Breast epithelium (tissue), 4 donors: Measurements from ENCODE around the gene SLC15A1. TPM values are rescaled to one million over a fixed set of nuclear protein-coding genes. Genes with fewer than 3 reads are reported as not detected.

ENCODE experiments used
- DNase-seq, 2 donors: peaks; one replicate each; pipeline ENCODE4 v3.0.0-alpha.2; 2019; ENCODE audit warnings: low spot score in 2 of 2
- H3K27ac ChIP-seq, 2 donors: fragments of 200-600 bp; sonication (generic) in 1 of 2; one replicate each; pipeline ENCODE4 v1.5.1; 2016 to 2019; ENCODE audit warnings: mild to moderate bottlenecking in 1 of 2
- H3K27me3 ChIP-seq, 2 donors: fragments of 200-600 bp; sonication (generic) in 1 of 2; one replicate each; pipeline versions ENCODE4 v1.5.1 to v1.6.0; 2017 to 2019; ENCODE audit warnings: control low read depth in 1 of 2, mild to moderate bottlenecking in 1 of 2
- H3K36me3 ChIP-seq: fragments of 200-600 bp; one replicate; pipeline ENCODE4 v1.5.1; 2019
- H3K4me1 ChIP-seq, 2 donors: fragments of 200-600 bp; sonication (generic); one replicate each; pipeline ENCODE4 v1.5.1; 2016 to 2019; ENCODE audit warnings: control low read depth in 1 of 2
- H3K4me3 ChIP-seq, 3 donors: fragments of 200-600 bp; sonication (generic); 1 replicate in 2 of 3; 2 replicates in 1 of 3; pipeline ENCODE4 v1.5.1; 2016 to 2019; ENCODE audit warnings: mild to moderate bottlenecking in 3 of 3, moderate library complexity in 2 of 3
- H3K9me3 ChIP-seq, 2 donors: fragments of 200-600 bp; sonication (generic) in 1 of 2; one replicate each; pipeline ENCODE4 v1.5.1; 2016 to 2019; ENCODE audit warnings: control low read depth in 1 of 2
- POLR2A ChIP-seq: fragments of 450-650 bp; IDR thresholded peaks from one replicate; pipeline ENCODE4 v1.6.1; 2016; ENCODE audit warnings: antibody characterized with exemption, mild to moderate bottlenecking, moderate library complexity
- POLR2AphosphoS5 ChIP-seq, 3 donors: sonication (generic); formaldehyde crosslinking; IDR thresholded peaks; one replicate each; pipeline ENCODE4 v1.6.1; 2017; ENCODE audit warnings: antibody characterized with exemption in 3 of 3
- intact Hi-C: fragments of 100-400 bp; cut with DNase I; formaldehyde crosslinking; loops from one replicate; pipeline ENCODE4 v1.15.1; 2023; ENCODE audit warnings: low total_unique reads
- total RNA-seq, 3 donors: library from RNA; depleted of rRNA; stranded (reverse); fragments of >200 nt; gene quantifications; one replicate each; pipeline ENCODE4 v1.1.0, GENCODE V29; 2016
- TF ChIP-seq, protein P1 (sequence below), 3 donors: fragments of 450-650 bp; IDR thresholded peaks; one replicate each; pipeline ENCODE4 v1.5.1; 2016 to 2017; ENCODE audit warnings: antibody characterized with exemption in 3 of 3, mild to moderate bottlenecking in 3 of 3, moderate library complexity in 3 of 3

The SLC15A1 gene
- total RNA-seq, 3 donors from 2014 or later = 1.3 TPM; not detected in 2

DNA sequence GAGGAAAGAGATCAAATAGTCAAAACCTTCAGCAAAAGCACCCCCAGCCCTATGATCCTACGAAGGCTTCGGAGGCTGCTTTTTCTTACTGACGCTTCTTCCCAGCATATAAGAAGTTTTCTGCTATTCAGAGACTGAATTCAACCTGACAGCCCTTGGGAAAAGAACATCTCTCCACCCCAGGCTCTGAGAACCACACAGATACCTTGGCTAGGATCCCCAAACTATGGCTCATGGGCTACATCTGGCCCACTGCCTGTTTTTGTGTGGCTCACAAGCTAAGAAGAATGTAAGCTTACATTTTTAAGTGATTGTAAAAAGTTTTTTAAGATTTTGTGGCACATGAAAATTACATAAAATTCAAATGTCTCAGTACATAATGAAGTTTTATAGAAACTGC is 3.0 kb downstream of the SLC15A1 start:
- peaks cover 5 to 25% of the 10 kb centered on the region in 2 donors for H3K27me3 ChIP-seq
- no peak overlapping the region for H3K4me3 ChIP-seq
- TF ChIP-seq, protein P1, sequence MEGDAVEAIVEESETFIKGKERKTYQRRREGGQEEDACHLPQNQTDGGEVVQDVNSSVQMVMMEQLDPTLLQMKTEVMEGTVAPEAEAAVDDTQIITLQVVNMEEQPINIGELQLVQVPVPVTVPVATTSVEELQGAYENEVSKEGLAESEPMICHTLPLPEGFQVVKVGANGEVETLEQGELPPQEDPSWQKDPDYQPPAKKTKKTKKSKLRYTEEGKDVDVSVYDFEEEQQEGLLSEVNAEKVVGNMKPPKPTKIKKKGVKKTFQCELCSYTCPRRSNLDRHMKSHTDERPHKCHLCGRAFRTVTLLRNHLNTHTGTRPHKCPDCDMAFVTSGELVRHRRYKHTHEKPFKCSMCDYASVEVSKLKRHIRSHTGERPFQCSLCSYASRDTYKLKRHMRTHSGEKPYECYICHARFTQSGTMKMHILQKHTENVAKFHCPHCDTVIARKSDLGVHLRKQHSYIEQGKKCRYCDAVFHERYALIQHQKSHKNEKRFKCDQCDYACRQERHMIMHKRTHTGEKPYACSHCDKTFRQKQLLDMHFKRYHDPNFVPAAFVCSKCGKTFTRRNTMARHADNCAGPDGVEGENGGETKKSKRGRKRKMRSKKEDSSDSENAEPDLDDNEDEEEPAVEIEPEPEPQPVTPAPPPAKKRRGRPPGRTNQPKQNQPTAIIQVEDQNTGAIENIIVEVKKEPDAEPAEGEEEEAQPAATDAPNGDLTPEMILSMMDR (IDR thresholded peaks at IDR 0.05) = no peak
- no peak for TF ChIP-seq POLR2AphosphoS5 (IDR thresholded peaks at IDR 0.05)
- TF ChIP-seq POLR2A = no peak
- no peaks in the 10 kb centered on the region for H3K36me3 ChIP-seq
- H3K27ac ChIP-seq = no peak overlapping the region
- peaks cover 0 to 4% of the 10 kb centered on the region in 2 donors for H3K9me3 ChIP-seq
- H3K4me1 ChIP-seq = peaks cover 0 to 5% of the 10 kb centered on the region in 2 donors
- DNase-seq = no peak
- intact Hi-C loops = no loop called here

DNA sequence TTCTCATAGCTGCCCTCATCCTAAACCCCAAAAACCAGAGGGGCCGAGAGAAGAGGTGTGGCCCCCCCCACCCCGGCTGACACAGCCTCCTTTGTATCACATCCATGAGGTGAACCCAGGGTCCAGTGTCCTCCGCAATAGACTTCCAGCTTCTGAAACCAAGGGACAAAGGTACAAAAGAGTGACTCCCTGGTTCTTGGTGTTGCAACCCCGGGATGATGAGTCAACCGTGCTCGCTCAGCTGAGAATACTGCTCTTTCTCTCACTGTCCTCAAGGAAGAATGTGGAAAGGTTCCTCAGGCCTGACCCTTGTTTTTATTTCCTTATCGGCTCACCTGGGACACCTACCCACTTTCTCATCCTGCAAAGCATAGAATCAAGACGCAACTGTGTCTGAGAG is 5.5 kb downstream of the SLC15A1 start:
- peaks cover 0 to 11% of the 10 kb centered on the region in 2 donors for H3K27me3 ChIP-seq
- no peak for DNase-seq
- TF ChIP-seq, protein P1 (IDR thresholded peaks at IDR 0.05) = no peak
- no peak for TF ChIP-seq POLR2A
- TF ChIP-seq POLR2AphosphoS5 (IDR thresholded peaks at IDR 0.05) = no peak
- no peaks in the 10 kb centered on the region for H3K9me3 ChIP-seq
- H3K36me3 ChIP-seq = no peaks in the 10 kb centered on the region
- no peak overlapping the region for H3K4me3 ChIP-seq
- no peaks in the 10 kb centered on the region for H3K4me1 ChIP-seq
- H3K27ac ChIP-seq = no peak overlapping the region
- intact Hi-C loops = no loop called here

DNA sequence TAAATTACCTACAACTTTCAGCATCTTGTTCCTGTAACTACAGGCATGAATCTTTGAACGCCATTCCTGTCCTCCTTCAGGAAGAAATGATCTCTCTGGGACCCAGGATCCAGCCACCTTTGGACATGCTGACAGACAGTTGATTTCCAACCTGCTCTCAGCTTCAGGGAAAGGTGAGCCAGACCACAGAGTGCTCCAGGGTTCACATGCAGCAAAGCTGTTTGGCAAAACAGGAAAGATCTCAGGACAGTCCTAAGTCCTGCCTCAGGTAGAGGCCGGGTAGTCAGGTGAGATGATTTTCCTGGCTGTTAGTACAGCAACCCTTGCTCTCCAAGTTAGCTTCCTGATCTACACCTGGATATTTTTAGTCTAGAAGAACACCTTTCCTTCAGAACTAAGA is 9.1 kb downstream of the SLC15A1 start:
- Histone ChIP-seq H3K27me3 (no peaks in the 10 kb centered on the region), H3K4me3 (no peak overlapping the region), H3K4me1 (no peaks in the 10 kb centered on the region), H3K36me3 (no peaks in the 10 kb centered on the region), H3K9me3 (peaks cover 3 to 4% of the 10 kb centered on the region in 2 donors), H3K27ac (no peak overlapping the region)
- TF ChIP-seq POLR2A = no peak
- TF ChIP-seq, protein P1 (IDR thresholded peaks at IDR 0.05) = no peak
- no peak for TF ChIP-seq POLR2AphosphoS5 (IDR thresholded peaks at IDR 0.05)
- intact Hi-C loops = no loop called here
- no peak for DNase-seq

DNA sequence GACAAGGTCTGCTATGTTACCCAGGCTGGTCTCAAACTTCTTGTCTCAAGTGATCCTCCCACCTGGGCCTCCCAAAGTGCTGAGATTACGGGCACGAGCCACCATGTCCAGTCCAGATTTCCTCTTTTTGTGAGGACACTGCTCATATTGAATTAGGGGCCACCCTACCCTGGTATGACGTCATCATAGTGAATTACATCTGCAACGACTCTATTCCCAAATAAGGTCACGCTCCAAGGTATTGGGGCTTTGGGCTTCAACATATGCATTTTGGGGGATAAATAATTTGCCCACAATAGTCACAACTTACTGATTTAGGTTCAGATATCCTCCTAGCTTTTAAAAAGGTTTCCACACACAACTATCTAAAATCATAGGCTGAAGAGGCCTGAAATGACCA is 9.5 kb downstream of the SLC15A1 start:
- DNase-seq = no peak
- no peak overlapping the region for H3K27ac ChIP-seq
- no peaks in the 10 kb centered on the region for H3K27me3 ChIP-seq
- no peaks in the 10 kb centered on the region for H3K4me1 ChIP-seq
- intact Hi-C loops = no loop called here
- H3K4me3 ChIP-seq = no peak overlapping the region
- TF ChIP-seq POLR2A = no peak
- TF ChIP-seq, protein P1 (IDR thresholded peaks at IDR 0.05) = no peak
- no peak for TF ChIP-seq POLR2AphosphoS5 (IDR thresholded peaks at IDR 0.05)
- H3K36me3 ChIP-seq = no peaks in the 10 kb centered on the region
- peaks cover 6 to 8% of the 10 kb centered on the region in 2 donors for H3K9me3 ChIP-seq

DNA sequence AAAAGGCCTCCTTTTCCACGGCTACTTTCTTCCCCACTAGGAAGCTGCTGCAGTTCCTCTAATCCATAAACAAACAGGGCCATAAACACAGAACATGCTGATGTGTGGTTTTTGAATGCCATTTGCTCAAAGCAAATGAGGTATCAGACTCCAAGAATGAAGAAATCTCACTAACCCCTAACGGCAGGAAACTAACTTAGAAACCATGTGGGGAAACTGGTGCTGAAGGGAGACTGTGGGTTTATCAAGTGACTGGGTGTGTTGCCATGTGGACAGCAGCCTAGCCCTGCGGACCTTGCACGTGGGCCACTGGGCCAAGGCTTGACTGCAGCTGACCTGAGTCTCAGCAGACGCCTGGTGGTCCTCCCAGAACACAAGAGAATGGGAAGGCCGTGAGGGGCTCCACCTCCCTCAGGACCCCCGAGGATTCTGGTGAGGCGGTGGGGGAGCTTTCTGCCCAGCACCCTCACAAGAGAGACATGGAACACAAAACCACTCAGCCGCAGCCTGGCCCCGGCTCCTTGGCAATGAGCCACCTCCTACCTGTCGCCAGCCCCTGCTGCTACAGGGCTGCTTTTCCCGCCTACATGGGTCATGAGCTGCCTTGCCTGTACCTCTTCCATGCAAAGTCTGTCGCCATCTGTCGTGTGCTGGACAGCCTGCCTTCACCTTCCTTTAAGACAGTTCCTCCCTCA is 10.6 kb downstream of the SLC15A1 start:
- Histone ChIP-seq H3K9me3 (peaks cover 6 to 12% of the 10 kb centered on the region in 2 donors), H3K4me3 (no peak overlapping the region), H3K4me1 (no peaks in the 10 kb centered on the region), H3K27me3 (no peaks in the 10 kb centered on the region), H3K27ac (no peak overlapping the region), H3K36me3 (no peaks in the 10 kb centered on the region)
- no peak for DNase-seq
- no peak for TF ChIP-seq POLR2A
- TF ChIP-seq POLR2AphosphoS5 (IDR thresholded peaks at IDR 0.05) = no peak
- TF ChIP-seq, protein P1 (IDR thresholded peaks at IDR 0.05) = no peak
- intact Hi-C loops = loop anchor here (2.0 kb wide), 1 partner anchor 71 kb away; no protein-coding TSS in a partner anchor
